A549 (cell line): ENCODE data around the gene PTPRG. TPM values are rescaled to one million over a fixed set of nuclear protein-coding genes. Genes with fewer than 3 reads are reported as not detected.

Experiments used
- ATAC-seq, 2 experiments: fragments of 200-7000 bp in 1 of 2; fragments of >200 bp in 1 of 2; cut with Nextera tagmentation in 1 of 2; cut with Tn5 transposase in 1 of 2; 3 replicates each; pipeline versions ENCODE4 v1.8.0 to v1.9.1; 2018 to 2020; ENCODE audit warnings: mild to moderate bottlenecking in 1 of 2, moderate library complexity in 1 of 2
- CTCF ChIA-PET: fragments of 300-600 bp; sonication (Branson Sonifier 250); formaldehyde crosslinking; extraction: SDS; loops from one replicate; lab custom pipeline; 2021; ENCODE audit warnings: antibody characterized with exemption, inconsistent platforms; lab: Yijun Ruan, JAX
- POLR2A ChIA-PET: fragments of 350-600 bp; formaldehyde crosslinking; extraction: SDS; loops from one replicate; lab custom pipeline; 2021; ENCODE audit warnings: antibody characterized with exemption, inconsistent platforms; lab: Yijun Ruan, JAX
- DNase-seq, 2 experiments: peaks; one replicate each; pipeline versions ENCODE4 v3.0.0 to v3.0.0-alpha.2; 2011 to 2016; ENCODE audit warnings: low read depth in 1 of 2, low spot score in 1 of 2
- FAIRE-seq: peaks from 2 replicates; lab custom pipeline; 2011; peaks lifted over from hg19 to GRCh38; lab: Jason Lieb, UNC
- H3K27ac ChIP-seq, 2 experiments: fragments of >200 bp; sonication (Bioruptor Twin); formaldehyde crosslinking; 3 replicates each; pipeline ENCODE4 v1.5.1; 2016 to 2017
- H3K4me1 ChIP-seq: fragments of >200 bp; sonication (Bioruptor Twin); formaldehyde crosslinking; 3 replicates; pipeline ENCODE4 v1.6.1; 2016
- H3K4me2 ChIP-seq: fragments of >200 bp; sonication (Bioruptor Twin); formaldehyde crosslinking; 3 replicates; pipeline ENCODE4 v1.6.1; 2016
- H3K4me3 ChIP-seq: fragments of >200 bp; sonication (Bioruptor Twin); formaldehyde crosslinking; 3 replicates; pipeline ENCODE4 v1.5.1; 2016
- H3K9me3 ChIP-seq: fragments of >200 bp; sonication (Bioruptor Twin); formaldehyde crosslinking; 3 replicates; pipeline ENCODE4 v1.6.1; 2016
- CBX2 ChIP-seq: fragments of 200-600 bp; sonication (generic); IDR thresholded peaks from 2 replicates; pipeline ENCODE4 v1.6.1; 2016; ENCODE audit warnings: low read depth, mild to moderate bottlenecking, borderline replicate concordance
- CEBPB ChIP-seq, 2 experiments: fragments of >200 bp in 1 of 2; sonication (Bioruptor Twin) in 1 of 2; formaldehyde crosslinking in 1 of 2; IDR thresholded peaks; 2 replicates each; pipeline ENCODE4 v1.6.1; 2012 to 2016
- CHD4 ChIP-seq: fragments of 200-600 bp; sonication (generic); IDR thresholded peaks from 2 replicates; pipeline ENCODE4 v1.6.1; 2016; ENCODE audit warnings: antibody characterized with exemption, mild to moderate bottlenecking, borderline replicate concordance
- CTCF ChIP-seq: fragments of >200 bp; sonication (Bioruptor Twin); formaldehyde crosslinking; IDR thresholded peaks from 3 replicates; pipeline ENCODE4 v1.5.1; 2016
- EHF ChIP-seq: fragments of 250-450 bp; sonication (Bioruptor Pico); IDR thresholded peaks from 2 replicates; pipeline ENCODE4 v1.5.0; 2020; ENCODE audit warnings: mild to moderate bottlenecking
- EHMT2 ChIP-seq: fragments of 200-600 bp; sonication (generic); IDR thresholded peaks from 2 replicates; pipeline ENCODE4 v1.6.1; 2016; ENCODE audit warnings: antibody characterized with exemption, low read depth, mild to moderate bottlenecking, moderate library complexity
- ELK1 ChIP-seq: fragments of 150-350 bp; IDR thresholded peaks from 2 replicates; pipeline ENCODE4 v1.6.1; 2014; ENCODE audit warnings: low read depth, mild to moderate bottlenecking, low read length
- HDAC2 ChIP-seq: fragments of 200-600 bp; sonication (generic); IDR thresholded peaks from 2 replicates; pipeline ENCODE4 v1.6.1; 2016
- HOXA7 ChIP-seq: fragments of 250-450 bp; sonication (Bioruptor Pico); IDR thresholded peaks from 2 replicates; pipeline ENCODE4 v1.5.0; 2020; ENCODE audit warnings: mild to moderate bottlenecking, moderate library complexity
- HOXB5 ChIP-seq: fragments of 250-450 bp; sonication (Bioruptor Pico); IDR thresholded peaks from 2 replicates; pipeline ENCODE4 v1.5.0; 2020; ENCODE audit warnings: mild to moderate bottlenecking, moderate library complexity
- JUNB ChIP-seq: fragments of >200 bp; sonication (Bioruptor Twin); formaldehyde crosslinking; IDR thresholded peaks from 2 replicates; pipeline ENCODE4 v1.6.1; 2016
- KDM1A ChIP-seq: fragments of 200-600 bp; sonication (generic); IDR thresholded peaks from 2 replicates; pipeline ENCODE4 v1.6.1; 2016; ENCODE audit warnings: low read depth, mild to moderate bottlenecking
- KDM5A ChIP-seq: fragments of 200-600 bp; sonication (generic); IDR thresholded peaks from 2 replicates; pipeline ENCODE4 v1.6.1; 2016; ENCODE audit warnings: antibody characterized with exemption, mild to moderate bottlenecking
- MAZ ChIP-seq: fragments of 150-350 bp; IDR thresholded peaks from 2 replicates; pipeline ENCODE4 v1.6.1; 2014; ENCODE audit warnings: antibody characterized with exemption, low read depth, low read length, borderline replicate concordance
- MYC ChIP-seq: IDR thresholded peaks from 2 replicates; pipeline ENCODE4 v1.6.1; 2012; ENCODE audit warnings: mild to moderate bottlenecking, inconsistent platforms, low read length, improper control_type of control experiment, borderline replicate concordance
- NPAS2 ChIP-seq: fragments of 250-450 bp; sonication (Bioruptor Pico); IDR thresholded peaks from 2 replicates; pipeline ENCODE4 v1.8.0; 2022; ENCODE audit warnings: mild to moderate bottlenecking, moderate library complexity, borderline replicate concordance
- PHF8 ChIP-seq: fragments of 200-600 bp; sonication (generic); IDR thresholded peaks from 2 replicates; pipeline ENCODE4 v1.6.1; 2016; ENCODE audit warnings: low read depth, mild to moderate bottlenecking, antibody characterized with exemption, moderate library complexity, borderline replicate concordance
- POLR2AphosphoS2 ChIP-seq: conservative IDR thresholded peaks from 2 replicates; pipeline ENCODE4 v1.6.1; 2012; ENCODE audit warnings: low read length, improper control_type of control experiment, inconsistent platforms
- RARB ChIP-seq: fragments of 250-450 bp; sonication (Bioruptor Pico); IDR thresholded peaks from 2 replicates; pipeline ENCODE4 v1.8.0; 2021; ENCODE audit warnings: mild to moderate bottlenecking, moderate library complexity
- RCOR1 ChIP-seq: fragments of 150-350 bp; IDR thresholded peaks from 2 replicates; pipeline ENCODE4 v1.6.1; 2014; ENCODE audit warnings: antibody characterized with exemption, low read length, low read depth
- RFX5 ChIP-seq: fragments of 450-650 bp; IDR thresholded peaks from 2 replicates; pipeline ENCODE4 v1.7.1; 2014; ENCODE audit warnings: antibody characterized with exemption, mild to moderate bottlenecking, moderate library complexity
- SMC3 ChIP-seq: fragments of >200 bp; sonication (Bioruptor Twin); formaldehyde crosslinking; IDR thresholded peaks from 3 replicates; pipeline ENCODE4 v1.6.1; 2018; ENCODE audit warnings: inconsistent platforms
- TFCP2L1 ChIP-seq: fragments of 250-450 bp; sonication (Bioruptor Pico); IDR thresholded peaks from 2 replicates; pipeline ENCODE4 v1.5.0; 2021; ENCODE audit warnings: mild to moderate bottlenecking
- TP53 ChIP-seq: fragments of 250-450 bp; sonication (Bioruptor Pico); IDR thresholded peaks from 2 replicates; pipeline ENCODE4 v1.5.0; 2021; ENCODE audit warnings: mild to moderate bottlenecking, moderate library complexity
- ZNF302 ChIP-seq: fragments of 250-450 bp; sonication (Bioruptor Pico); IDR thresholded peaks from 2 replicates; pipeline ENCODE4 v1.9.0; 2021; ENCODE audit warnings: inconsistent platforms, mild to moderate bottlenecking, moderate library complexity
- WGBS: methylation state at CpG from one replicate; pipeline ENCODE4 v1.1.6; 2017; ENCODE audit errors: missing lambda C conversion rate; 5-methylcytosine and 5-hydroxymethylcytosine counted together
- polyA plus RNA-seq, 4 experiments: library from polyadenylated mRNA; depleted of rRNA in 3 of 4; stranded (reverse); fragments of >200 nt; fragmentation: RNase III in 1 of 4; extraction: RNeasy Plus Mini Kit Qiagen cat#74134 plus additional on column Dnase treatment in 1 of 4; gene quantifications; 2 replicates in 3 of 4; 3 replicates in 1 of 4; pipeline ENCODE4 v1.2.3, GENCODE V29; 2011 to 2017
- TF ChIP-seq, protein P1 (sequence below): fragments of >200 bp; sonication (Bioruptor Twin); formaldehyde crosslinking; IDR thresholded peaks from 2 replicates; pipeline ENCODE4 v1.6.1; 2016

The PTPRG gene
- polyA plus RNA-seq, 2 of the 4 experiments (the other 2 are of a cell fraction): 4.5 to 4.8 TPM

DNA sequence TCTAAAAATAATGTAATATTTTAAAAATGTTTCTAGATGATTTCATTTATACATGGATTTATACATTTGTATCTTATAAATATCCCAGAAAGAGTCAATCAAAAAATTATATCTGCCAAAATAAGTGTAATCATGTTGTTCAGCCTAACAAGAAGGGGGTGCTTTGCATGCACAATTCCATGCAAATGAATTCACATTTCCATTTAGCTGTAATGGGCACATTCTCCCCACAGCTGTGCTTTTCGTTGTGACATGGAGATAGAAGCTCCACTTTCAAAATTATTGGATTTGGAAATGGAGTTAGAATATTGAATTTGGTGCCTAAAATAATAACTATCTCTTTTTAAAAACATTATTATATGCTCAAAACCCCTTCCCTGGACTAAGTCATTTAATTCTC is 270.6 kb downstream of the PTPRG start (continued):
- TF ChIP-seq CTCF: no peak
- TF ChIP-seq MYC: no peak

GRCh38 chr3:61832375-61833229 is 271.2 kb downstream of the PTPRG start:
- no peak overlapping the region for H3K4me2 ChIP-seq
- no peak for TF ChIP-seq NPAS2 (CRISPR knock-in tag)
- TF ChIP-seq, protein P1, sequence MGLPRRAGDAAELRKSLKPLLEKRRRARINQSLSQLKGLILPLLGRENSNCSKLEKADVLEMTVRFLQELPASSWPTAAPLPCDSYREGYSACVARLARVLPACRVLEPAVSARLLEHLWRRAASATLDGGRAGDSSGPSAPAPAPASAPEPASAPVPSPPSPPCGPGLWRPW: no peak
- no peak for TF ChIP-seq PHF8
- no peak for TF ChIP-seq HDAC2
- TF ChIP-seq KDM1A: no peak
- no peak for TF ChIP-seq CBX2
- TF ChIP-seq CTCF: no peak
- TF ChIP-seq TP53: no peak
- TF ChIP-seq HOXA7 (CRISPR knock-in tag): no peak
- TF ChIP-seq MAZ: no peak
- no peak for TF ChIP-seq RFX5
- TF ChIP-seq ELK1: no peak
- no peak for TF ChIP-seq EHMT2
- no peak for TF ChIP-seq RCOR1
- TF ChIP-seq, all 56 proteins: peak for 0
- CTCF ChIA-PET: no interaction called here
- ATAC-seq: no peak
- no peak for FAIRE-seq
- no peaks in the 10 kb centered on the region for H3K4me1 ChIP-seq
- no peak for DNase-seq
- H3K4me3 ChIP-seq: no peak overlapping the region
- H3K9me3 ChIP-seq: no peaks in the 10 kb centered on the region
- no peak overlapping the region for H3K27ac ChIP-seq
- 56% methylated on average over 6 of the region's 6 CpGs for WGBS
- POLR2A ChIA-PET: no interaction called here

DNA sequence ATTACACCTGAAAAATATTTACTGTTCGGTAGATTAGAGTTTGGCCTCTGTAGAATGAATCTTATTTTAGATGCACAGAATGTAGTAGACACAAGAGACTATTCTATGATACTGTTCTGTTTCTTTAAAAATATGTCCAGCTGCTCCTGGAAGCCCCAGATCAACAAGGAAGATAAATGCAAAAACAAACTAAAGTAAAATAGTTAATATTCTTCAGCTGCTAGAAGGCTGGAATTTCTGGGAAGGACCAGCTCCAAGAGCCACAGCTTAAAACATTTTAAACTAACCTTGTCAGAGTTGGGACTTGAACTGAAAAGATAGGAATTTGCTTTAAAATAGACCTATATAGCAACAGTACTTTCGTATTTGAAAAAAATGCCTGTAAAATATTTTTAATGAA is 277.9 kb downstream of the PTPRG start:
- 41% methylated on average over 2 of the region's 2 CpGs for WGBS
- no peak for DNase-seq
- Histone ChIP-seq H3K4me3 (no peak overlapping the region), H3K9me3 (no peaks in the 10 kb centered on the region), H3K4me1 (no peaks in the 10 kb centered on the region), H3K27ac (no peak overlapping the region), H3K4me2 (no peak overlapping the region)
- FAIRE-seq: no peak
- CTCF ChIA-PET: interaction anchor here (0.6 kb wide), 1 partner anchor 93 kb away, joined by 3 read pairs; no protein-coding TSS in a partner anchor
- ATAC-seq: no peak
- POLR2A ChIA-PET: no interaction called here
- TF ChIP-seq MAZ: no peak
- no peak for TF ChIP-seq EHF
- no peak for TF ChIP-seq CEBPB (IDR thresholded peaks at IDR 0.05)
- no peak for TF ChIP-seq JUNB
- no peak for TF ChIP-seq RARB (CRISPR knock-in tag)
- no peak for TF ChIP-seq POLR2AphosphoS2
- no peak for TF ChIP-seq ELK1
- TF ChIP-seq CHD4: no peak
- no peak for TF ChIP-seq HOXA7 (CRISPR knock-in tag)
- no peak for TF ChIP-seq EHMT2
- no peak for TF ChIP-seq TFCP2L1 (CRISPR knock-in tag)
- no peak for TF ChIP-seq HOXB5
- no peak for TF ChIP-seq CTCF
- TF ChIP-seq KDM5A: no peak
- no peak for TF ChIP-seq SMC3
- no peak for TF ChIP-seq ZNF302 (CRISPR knock-in tag)
